SK-N-SH treated with all-trans-retinoic acid at 6 μM for 48 hours (cell line): Measurements from ENCODE around the gene PTPRD.

Experiments used
- BACH2 ChIP-seq: fragments of 250-450 bp; sonication (Bioruptor Pico); IDR thresholded peaks from 2 replicates; pipeline ENCODE4 v1.9.0; 2021; ENCODE audit warnings: mild to moderate bottlenecking, borderline replicate concordance
- CREB5 ChIP-seq: fragments of 250-450 bp; sonication (Bioruptor Pico); IDR thresholded peaks from 2 replicates; pipeline ENCODE4 v1.5.1; 2020; ENCODE audit warnings: low read depth, mild to moderate bottlenecking, moderate library complexity
- RARB ChIP-seq: fragments of 250-450 bp; sonication (Bioruptor Pico); IDR thresholded peaks from 2 replicates; pipeline ENCODE4 v1.8.0; 2021; ENCODE audit warnings: mild to moderate bottlenecking, moderate library complexity
- ZFP3 ChIP-seq: fragments of 250-450 bp; sonication (Bioruptor Pico); IDR thresholded peaks from 2 replicates; pipeline ENCODE4 v1.5.0; 2020; ENCODE audit warnings: mild to moderate bottlenecking, moderate library complexity

- TF ChIP-seq CREB5 (CRISPR knock-in tag) (no peak), ZFP3 (no peak), RARB (CRISPR knock-in tag) (no peak), BACH2 (CRISPR knock-in tag) (no peak)
Measured at GRCh38 chr9:8856396-8857067, 1756.3 kb downstream of the PTPRD start.
